Omental fat pad (tissue), 4 donors: Measurements from ENCODE around the gene KLC1. TPM values are rescaled to one million over a fixed set of nuclear protein-coding genes. Genes with fewer than 3 reads are reported as not detected.

ENCODE experiments used
- ATAC-seq: fragments of 150-250 bp; one replicate; pipeline ENCODE4 v1.9.1; 2016; ENCODE audit warnings: mild to moderate bottlenecking, moderate library complexity; ENCODE audit not compliant: low FRiP score
- DNase-seq: peaks from one replicate; pipeline ENCODE4 v3.0.0-alpha.2; 2019; ENCODE audit warnings: low spot score
- CTCF ChIP-seq, 3 donors: fragments of 450-650 bp; IDR thresholded peaks; one replicate each; pipeline ENCODE4 v1.5.1; 2016 to 2017; ENCODE audit warnings: antibody characterized with exemption in 3 of 3, mild to moderate bottlenecking in 3 of 3, moderate library complexity in 2 of 3
- total RNA-seq, 4 donors: library from RNA; depleted of rRNA; stranded (reverse); fragments of >200 nt; gene quantifications; one replicate each; pipeline ENCODE4 v1.1.0, GENCODE V29; 2016

KLC1 gene
- total RNA-seq, 4 donors from 2014 or later: 195 to 349 (median 289) TPM

GRCh38 chr14:103694572-103695026 is 65.6 kb downstream of the KLC1 start:
- DNase-seq (no peak), ATAC-seq (no peak)
- no peak for TF ChIP-seq CTCF (IDR thresholded peaks at IDR 0.05)

GRCh38 chr14:103695296-103696069 is 66.5 kb downstream of the KLC1 start:
- DNase-seq: no peak

GRCh38 chr14:103696070-103696402 is 67.0 kb downstream of the KLC1 start:
- ATAC-seq: no peak
- TF ChIP-seq CTCF (IDR thresholded peaks at IDR 0.05): no peak
- no peak for DNase-seq

More at GRCh38 chr14:103695296-103696069, 66.5 kb downstream of the KLC1 start:
- ATAC-seq: no peak
- no peak for TF ChIP-seq CTCF (IDR thresholded peaks at IDR 0.05)

GRCh38 chr14:103696466-103697071 is 67.6 kb downstream of the KLC1 start:
- ATAC-seq: no peak
- no peak for TF ChIP-seq CTCF (IDR thresholded peaks at IDR 0.05)
- no peak for DNase-seq

GRCh38 chr14:103697206-103697602 is 68.2 kb downstream of the KLC1 start:
- DNase-seq: no peak
- ATAC-seq: no peak
- no peak for TF ChIP-seq CTCF (IDR thresholded peaks at IDR 0.05)

GRCh38 chr14:103697603-103698379 is 68.8 kb downstream of the KLC1 start:
- ATAC-seq (no peak), DNase-seq (no peak)
- TF ChIP-seq CTCF (IDR thresholded peaks at IDR 0.05): no peak
